ENCODE results near the gene INVS.

INVS gene

GRCh38 chr9:100112677-100113336, 13.8 kb downstream of the INVS start:
- H3K9me3 ChIP-seq, result no peaks in the 10 kb centered on the region
- no peaks in the 10 kb centered on the region for H3K27me3 ChIP-seq
- H3K4me1 ChIP-seq, result peaks cover 0 to 17% (median 2%) of the 10 kb centered on the region in 4 donors
- peaks cover 0 to 17% (median 8%) of the 10 kb centered on the region in 3 donors for H3K36me3 ChIP-seq
- intact Hi-C loops (cut with DNase I; ENCODE audit: low total_unique reads), result no loop called here
- no peak for DNase-seq
- no peak overlapping the region for H3K4me3 ChIP-seq
- TF ChIP-seq CTCF (IDR thresholded peaks at IDR 0.05), result no peak
- H3K27ac ChIP-seq, result no peak overlapping the region

GRCh38 chr9:100117316-100117715, 18.3 kb downstream of the INVS start:
- Histone ChIP-seq H3K4me1 (no peaks in the 10 kb centered on the region), H3K27me3 (no peaks in the 10 kb centered on the region), H3K4me3 (no peak overlapping the region), H3K36me3 (peaks cover 0 to 11% (median 4%) of the 10 kb centered on the region in 3 donors), H3K9me3 (no peaks in the 10 kb centered on the region), H3K27ac (no peak overlapping the region)
- intact Hi-C loops (cut with DNase I; ENCODE audit: low total_unique reads), result no loop called here
- TF ChIP-seq CTCF (IDR thresholded peaks at IDR 0.05), result no peak
- DNase-seq, result no peak

GRCh38 chr9:100120286-100120685, 21.2 kb downstream of the INVS start:
- no peak for DNase-seq
- no peak for TF ChIP-seq CTCF (IDR thresholded peaks at IDR 0.05)
- peaks cover 0 to 6% (median 4%) of the 10 kb centered on the region in 3 donors for H3K36me3 ChIP-seq
- H3K4me1 ChIP-seq, result no peaks in the 10 kb centered on the region
- H3K27me3 ChIP-seq, result no peaks in the 10 kb centered on the region
- no peak overlapping the region for H3K4me3 ChIP-seq
- intact Hi-C loops (cut with DNase I; ENCODE audit: low total_unique reads), result no loop called here
- H3K27ac ChIP-seq, result no peak overlapping the region
- no peaks in the 10 kb centered on the region for H3K9me3 ChIP-seq

- Histone ChIP-seq H3K27me3 (no peaks in the 10 kb centered on the region), H3K4me1 (no peaks in the 10 kb centered on the region), H3K9me3 (no peaks in the 10 kb centered on the region), H3K36me3 (peaks cover 0 to 5% (median 4%) of the 10 kb centered on the region in 3 donors), H3K4me3 (no peak overlapping the region), H3K27ac (no peak overlapping the region)
- no peak for TF ChIP-seq CTCF (IDR thresholded peaks at IDR 0.05)
- intact Hi-C loops (cut with DNase I; ENCODE audit: low total_unique reads), result no loop called here
- DNase-seq, result no peak
Observed at GRCh38 chr9:100125236-100125635, 26.2 kb downstream of the INVS start.

- Histone ChIP-seq H3K4me1 (no peaks in the 10 kb centered on the region), H3K36me3 (peaks cover 0 to 5% (median 4%) of the 10 kb centered on the region in 3 donors), H3K27me3 (no peaks in the 10 kb centered on the region), H3K4me3 (no peak overlapping the region), H3K27ac (no peak overlapping the region), H3K9me3 (no peaks in the 10 kb centered on the region)
- no peak for TF ChIP-seq CTCF (IDR thresholded peaks at IDR 0.05)
- no peak for DNase-seq
- intact Hi-C loops (cut with DNase I; ENCODE audit: low total_unique reads), result no loop called here
Observed at GRCh38 chr9:100125910-100126309, 26.9 kb downstream of the INVS start.

All from tibial artery (tissue), 4 donors.